Naive thymus-derived CD4-positive, alpha-beta T cell (primary cell): ENCODE results near the gene ATP6V1A. TPM values are rescaled to one million over a fixed set of nuclear protein-coding genes. Genes with fewer than 3 reads are reported as not detected.

Experiments
- ATAC-seq: fragments of 150-1000 bp; cut with Tn5 transposase; 2 replicates; pipeline ENCODE4 v1.10.0; 2021; ENCODE audit warnings: mild to moderate bottlenecking, moderate library complexity
- CTCF ChIA-PET: fragments of 350-600 bp; sonication (Branson Sonifier 250); formaldehyde crosslinking; loops from one replicate; lab custom pipeline; 2021; ENCODE audit warnings: antibody characterized with exemption; lab: Charles Lee
- POLR2A ChIA-PET: fragments of 350-600 bp; sonication (Branson Sonifier 250); formaldehyde crosslinking; loops from one replicate; lab custom pipeline; 2021; ENCODE audit warnings: antibody characterized with exemption, inconsistent platforms; lab: Charles Lee
- DNase-seq, 9 donors: peaks; one replicate each; pipeline versions ENCODE4 v3.0.0 to v3.0.0-alpha.2; 2020 to 2022; ENCODE audit warnings: mixed read lengths in 1 of 9
- H3K27ac ChIP-seq: one replicate; pipeline ENCODE4 v1.7.0; 2013; ENCODE audit warnings: mild to moderate bottlenecking, low read depth, low read length, moderate library complexity
- H3K27me3 ChIP-seq, 2 donors: one replicate each; pipeline ENCODE4 v1.7.0; 2013; ENCODE audit warnings: low read length in 2 of 2, mild to moderate bottlenecking in 2 of 2, moderate library complexity in 2 of 2; ENCODE audit not compliant: control insufficient read depth in 2 of 2, insufficient read depth in 2 of 2
- H3K36me3 ChIP-seq, 3 experiments: 1 replicate in 2 of 3; 2 replicates in 1 of 3; pipeline ENCODE4 v1.7.0; 2013; ENCODE audit warnings: low read length in 3 of 3, mild to moderate bottlenecking in 3 of 3, moderate library complexity in 1 of 3; ENCODE audit not compliant: insufficient read depth in 3 of 3, control insufficient read depth in 2 of 3
- H3K4me1 ChIP-seq, 2 donors: one replicate each; pipeline ENCODE4 v1.7.0; 2013; ENCODE audit warnings: low read length in 2 of 2, mild to moderate bottlenecking in 2 of 2, moderate library complexity in 1 of 2; ENCODE audit not compliant: control insufficient read depth in 2 of 2, insufficient read depth in 2 of 2
- H3K4me3 ChIP-seq: 2 replicates; pipeline ENCODE4 v1.7.0; 2013; ENCODE audit warnings: mild to moderate bottlenecking, low read length
- H3K9me3 ChIP-seq, 3 experiments: 1 replicate in 2 of 3; 2 replicates in 1 of 3; pipeline ENCODE4 v1.7.0; 2013; ENCODE audit warnings: low read length in 3 of 3; ENCODE audit not compliant: control insufficient read depth in 2 of 3
- H3K27ac Mint-ChIP-seq, 9 donors: one replicate each; pipeline ENCODE4 v1.8.0; 2020 to 2022; ENCODE audit warnings: mixed read lengths in 9 of 9, mild to moderate bottlenecking in 8 of 9, moderate library complexity in 5 of 9, inconsistent platforms in 2 of 9
- H3K27me3 Mint-ChIP-seq, 5 donors: one replicate each; pipeline ENCODE4 v1.8.0; 2021 to 2022; ENCODE audit warnings: mixed read lengths in 5 of 5, mild to moderate bottlenecking in 1 of 5
- H3K36me3 Mint-ChIP-seq, 5 donors: one replicate each; pipeline ENCODE4 v1.8.0; 2020 to 2022; ENCODE audit warnings: mixed read lengths in 5 of 5, mild to moderate bottlenecking in 3 of 5, inconsistent platforms in 1 of 5
- H3K4me1 Mint-ChIP-seq, 7 donors: one replicate each; pipeline ENCODE4 v1.8.0; 2020 to 2022; ENCODE audit warnings: mixed read lengths in 7 of 7, mild to moderate bottlenecking in 3 of 7, inconsistent platforms in 1 of 7
- H3K4me3 Mint-ChIP-seq, 10 donors: one replicate each; pipeline ENCODE4 v1.8.0; 2020 to 2022; ENCODE audit warnings: mild to moderate bottlenecking in 10 of 10, mixed read lengths in 10 of 10, moderate library complexity in 6 of 10, inconsistent platforms in 2 of 10
- H3K9me3 Mint-ChIP-seq, 11 donors: one replicate each; pipeline ENCODE4 v1.8.0; 2020 to 2022; ENCODE audit warnings: mixed read lengths in 11 of 11, mild to moderate bottlenecking in 4 of 11, inconsistent platforms in 1 of 11, moderate library complexity in 1 of 11
- intact Hi-C, 2 donors: fragments of 100-400 bp; cut with micrococcal nuclease; formaldehyde crosslinking; loops; one replicate each; pipeline ENCODE4 v1.15.1; 2023
- polyA plus RNA-seq, 2 donors: library from polyadenylated mRNA; unstranded; fragments of 300-500 nt; fragmentation: Illumina TruSeq; gene quantifications; one replicate each; pipeline ENCODE4 v1.2.3, GENCODE V29; 2021
- total RNA-seq, 6 experiments: library from RNA in 5 of 6; stranded (reverse) in 5 of 6; gene quantifications; 1 replicate in 5 of 6; 2 replicates in 1 of 6; pipeline ENCODE4 v1.2.3 and lab custom pipeline; 2021 to 2026

The ATP6V1A gene
- total and polyA plus RNA-seq, 7 experiments from 2014 or later = 11.9 to 44.8 (median 29.0) TPM

DNA sequence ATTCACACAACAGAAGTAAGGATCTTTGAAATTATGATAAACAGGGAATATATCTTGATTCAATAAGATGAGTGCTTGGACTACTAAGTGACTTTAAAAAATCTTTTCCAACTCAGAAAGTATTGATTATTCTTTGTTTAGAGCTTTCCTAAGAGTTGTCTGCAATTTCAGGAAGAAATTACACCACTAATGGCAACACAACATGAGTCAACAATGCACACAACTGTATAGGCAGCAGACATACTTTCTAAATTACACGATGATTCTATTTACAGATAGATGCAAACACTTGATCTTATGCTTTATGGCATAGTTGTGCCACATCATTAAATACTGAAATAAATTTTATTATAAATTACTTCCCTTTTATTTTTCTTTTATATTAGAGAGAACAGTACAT, 5.2 kb upstream of the ATP6V1A start:
- CTCF ChIA-PET = interaction anchor here (0.6 to 1.4 kb wide), 5 partner anchors 14 to 172 kb away, joined by 3 to 5 read pairs (median 4); partner anchors contain the start of gene GRAMD1C
- Histone ChIP-seq H3K27me3 (no peaks in the 10 kb centered on the region), H3K9me3 (no peaks in the 10 kb centered on the region), H3K4me1 (peaks cover 21 to 37% of the 10 kb centered on the region in 2 donors), H3K36me3 (no peaks in the 10 kb centered on the region), H3K27ac (no peak overlapping the region), H3K4me3 (no peak overlapping the region)
- H3K9me3 Mint-ChIP-seq = peaks cover 0 to 4% (median 0%) of the 10 kb centered on the region in 11 donors
- intact Hi-C loops = loop anchor here (10.0 kb wide), 3 partner anchors 137 to 1067 kb away; a partner anchor contains a TSS
- H3K27me3 Mint-ChIP-seq = no peaks in the 10 kb centered on the region
- no peak for DNase-seq
- POLR2A ChIA-PET = interaction anchor here (1.3 kb wide), 1 partner anchor 46 kb away, joined by 4 read pairs; the partner anchor contains the start of gene USF3
- H3K4me1 Mint-ChIP-seq = peaks cover 26 to 77% (median 70%) of the 10 kb centered on the region in 7 donors
- no peak for ATAC-seq
- peaks cover 0 to 7% (median 0%) of the 10 kb centered on the region in 5 donors for H3K36me3 Mint-ChIP-seq
- H3K27ac Mint-ChIP-seq = peak overlapping the region in 2 of 9 donors; percentile 3 to 4
- H3K4me3 Mint-ChIP-seq = peak overlapping the region in 4 of 10 donors; percentile 19 to 43 (median 40)

DNA sequence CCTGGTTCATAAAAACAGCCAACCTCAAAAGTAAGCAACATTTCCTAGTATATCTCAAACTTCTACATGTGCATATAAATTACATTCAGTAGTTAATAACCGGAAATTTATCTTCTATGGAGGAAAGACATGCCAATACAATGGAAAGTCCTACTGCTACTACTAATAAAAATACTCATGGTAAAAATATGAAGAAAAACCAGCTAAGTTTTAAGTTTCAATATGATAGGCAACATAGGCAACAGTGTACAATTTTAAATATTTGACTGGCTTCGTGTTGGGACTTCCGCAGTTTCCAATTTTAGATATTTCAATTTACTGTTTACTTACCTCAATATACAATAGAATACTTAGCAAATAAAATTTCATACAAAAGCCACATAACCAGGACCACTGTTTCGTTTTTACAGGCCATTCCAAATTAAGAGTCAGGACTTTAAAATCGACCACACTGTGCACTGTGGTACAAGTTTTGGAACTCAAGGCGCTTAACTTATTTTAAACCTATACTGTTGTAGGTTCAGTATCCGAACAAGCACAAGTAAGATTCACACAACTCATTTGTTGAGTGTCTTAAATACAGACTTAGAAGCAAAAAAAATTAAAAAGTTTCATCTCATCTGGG, 3.7 kb upstream of the ATP6V1A start:
- ATAC-seq = no peak

DNA sequence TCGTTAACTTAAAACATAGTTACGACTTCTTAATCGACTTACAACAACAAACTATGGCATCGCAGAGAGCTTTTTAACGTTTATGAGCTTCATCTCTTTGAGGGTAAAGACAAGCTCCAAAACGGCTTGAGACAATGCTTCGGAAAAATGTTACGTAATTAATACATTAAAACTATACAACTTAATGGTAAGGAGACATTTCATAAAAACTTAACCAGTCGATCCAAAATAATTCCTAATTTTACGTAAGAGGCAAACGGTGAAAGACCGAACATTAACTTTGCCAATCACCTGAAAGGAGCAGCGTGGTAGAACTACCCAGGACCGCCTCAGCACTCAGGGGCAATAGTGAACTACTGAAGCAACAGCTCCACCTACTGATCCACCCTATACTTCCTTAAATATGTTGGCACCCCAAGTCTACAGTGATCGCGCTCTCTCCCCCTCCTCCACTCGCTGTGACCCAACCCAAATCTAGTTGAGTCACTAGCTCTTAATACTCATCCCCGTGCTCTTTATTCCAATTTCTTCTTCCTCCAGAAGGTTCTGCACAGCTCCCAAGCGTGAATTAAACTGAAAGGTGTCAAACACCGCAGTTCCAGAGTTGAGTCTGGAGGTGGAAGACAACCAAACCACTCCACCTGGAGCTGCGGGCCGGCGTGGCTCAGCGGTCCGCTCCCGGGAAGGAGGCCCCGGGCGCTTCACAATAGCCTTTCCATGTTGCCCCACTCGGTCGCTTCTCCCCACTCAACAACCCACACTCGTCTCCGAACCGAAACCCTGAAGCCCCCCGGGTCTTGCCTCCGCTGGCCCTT, 1.7 kb upstream of the ATP6V1A start:
- POLR2A ChIA-PET = interaction anchor here (0.9 to 3.7 kb wide), 10 partner anchors 10 to 1401 kb away, joined by 3 to 69 read pairs (median 8); partner anchors contain the start of genes SPICE1, USF3 and ZBTB20
- Histone ChIP-seq H3K27ac (peak overlapping the region; percentile 99), H3K4me3 (peak overlapping the region; percentile 90), H3K4me1 (peaks cover 25 to 46% of the 10 kb centered on the region in 2 donors), H3K9me3 (no peaks in the 10 kb centered on the region), H3K27me3 (no peaks in the 10 kb centered on the region), H3K36me3 (no peaks in the 10 kb centered on the region)
- ATAC-seq (peak; percentile 81), DNase-seq (peak; percentile 39 to 89 (median 83))
- intact Hi-C loops = loop anchor here (1.0 to 10.0 kb wide), 16 partner anchors 9 to 1914 kb away; partner anchors contain the start of gene GRAMD1C (in 2 of the 2)
- Mint-ChIP-seq H3K36me3 (peaks cover 0 to 11% (median 3%) of the 10 kb centered on the region in 5 donors), H3K4me3 (peak overlapping the region; percentile 92 to 100 (median 96)), H3K27ac (peak overlapping the region; percentile 96 to 100 (median 100)), H3K27me3 (no peaks in the 10 kb centered on the region), H3K9me3 (peaks cover 0 to 6% (median 0%) of the 10 kb centered on the region in 11 donors), H3K4me1 (peaks cover 47 to 83% (median 71%) of the 10 kb centered on the region in 7 donors)
- CTCF ChIA-PET = interaction anchor here (0.7 to 3.0 kb wide), 17 partner anchors 10 to 1422 kb away, joined by 3 to 33 read pairs (median 3); no protein-coding TSS in a partner anchor

More for the DNA sequence above, 3.7 kb upstream of the ATP6V1A start:
- peak overlapping the region in 2 of 9 donors; percentile 100 for H3K27ac Mint-ChIP-seq
- H3K4me3 ChIP-seq = peak overlapping the region; percentile 13
- H3K4me1 ChIP-seq = peaks cover 24 to 43% of the 10 kb centered on the region in 2 donors
- ChIA-PET POLR2A (no interaction called here), CTCF (interaction anchor here (0.9 kb wide), 1 partner anchor 250 kb away, joined by 4 read pairs; no protein-coding TSS in a partner anchor)
- H3K27me3 ChIP-seq = no peaks in the 10 kb centered on the region
- no peak overlapping the region for H3K27ac ChIP-seq
- peak overlapping the region in 9 of 10 donors; percentile 23 to 100 (median 96) for H3K4me3 Mint-ChIP-seq
- H3K36me3 Mint-ChIP-seq = peaks cover 0 to 7% (median 1%) of the 10 kb centered on the region in 5 donors
- peaks cover 0 to 6% (median 0%) of the 10 kb centered on the region in 11 donors for H3K9me3 Mint-ChIP-seq
- peaks cover 33 to 75% (median 66%) of the 10 kb centered on the region in 7 donors for H3K4me1 Mint-ChIP-seq
- H3K27me3 Mint-ChIP-seq = no peaks in the 10 kb centered on the region
- DNase-seq = no peak
- H3K36me3 ChIP-seq = no peaks in the 10 kb centered on the region
- intact Hi-C loops = loop anchor here (10.0 kb wide), 3 partner anchors 138 to 1068 kb away; a partner anchor contains a TSS
- no peaks in the 10 kb centered on the region for H3K9me3 ChIP-seq

DNA sequence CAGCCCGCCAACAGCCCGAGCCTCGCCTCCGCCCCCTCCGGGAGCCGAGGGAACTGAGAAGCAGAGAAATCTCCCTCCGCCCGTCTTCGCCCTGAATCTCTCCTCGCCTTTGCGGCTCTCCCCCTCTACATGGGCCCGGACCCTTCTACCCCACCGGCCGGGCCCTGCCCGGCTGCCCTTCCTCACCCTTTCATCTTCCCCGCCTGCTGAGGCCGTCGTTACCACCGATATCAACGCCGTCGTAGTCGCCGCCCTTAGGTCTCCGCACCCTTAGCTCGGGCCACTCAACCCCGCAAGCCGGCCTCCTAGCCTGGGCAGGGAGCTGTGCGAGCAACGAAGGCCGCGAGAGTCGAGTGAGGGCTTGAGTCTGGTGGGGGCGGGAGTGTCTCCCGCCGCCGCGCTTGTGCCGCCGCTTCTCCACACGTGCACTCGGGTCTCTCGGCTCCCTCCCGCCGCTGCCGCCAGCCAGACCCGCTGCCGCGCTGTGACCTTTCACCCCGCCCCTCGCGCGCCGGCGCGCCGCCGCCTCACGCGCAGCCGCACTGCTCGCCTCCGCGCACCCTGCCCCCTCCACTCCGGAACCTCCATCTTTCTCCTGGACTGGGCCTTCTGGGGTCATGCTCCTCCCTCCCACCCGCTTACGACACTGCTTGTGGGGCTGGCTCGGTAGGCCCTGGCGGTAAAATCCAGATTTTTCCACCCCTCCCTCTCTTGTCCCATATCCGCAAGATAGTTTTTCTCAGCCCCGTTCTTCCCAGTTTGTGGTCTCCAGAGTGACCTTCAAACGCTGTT, 883 bp upstream of the ATP6V1A start, which contains the start of gene NAA50:
TSS of gene NAA50 (minus strand) at position 494 of the 792 bp plus-strand sequence. CDS start at position 194, 300 bp downstream.
- CTCF ChIA-PET = interaction anchor here (0.7 to 3.0 kb wide), 15 partner anchors 11 to 1423 kb away, joined by 3 to 33 read pairs (median 4); no protein-coding TSS in a partner anchor
- DNase-seq = peak; percentile 81 to 94 (median 89)
- Mint-ChIP-seq H3K36me3 (peaks cover 0 to 9% (median 3%) of the 10 kb centered on the region in 5 donors), H3K9me3 (peaks cover 0 to 6% (median 0%) of the 10 kb centered on the region in 11 donors), H3K27me3 (no peaks in the 10 kb centered on the region), H3K27ac (peak within 1 kb of the TSS; percentile 98 to 100 (median 100)), H3K4me3 (peak within 1 kb of the TSS; percentile 92 to 100 (median 96)), H3K4me1 (peaks cover 45 to 80% (median 72%) of the 10 kb centered on the region in 7 donors)
- intact Hi-C loops = loop anchor here (1.0 to 10.0 kb wide), 23 partner anchors 10 to 1913 kb away; partner anchors contain the start of genes CCDC191 (in 2 of the 2), GRAMD1C (in 2 of the 2), QTRT2 (in 2 of the 2) and SIDT1 (in 2 of the 2)
- Histone ChIP-seq H3K27ac (peak within 1 kb of the TSS; percentile 99), H3K4me1 (peaks cover 25 to 39% of the 10 kb centered on the region in 2 donors), H3K36me3 (no peaks in the 10 kb centered on the region), H3K27me3 (no peaks in the 10 kb centered on the region), H3K4me3 (peak within 1 kb of the TSS; percentile 90), H3K9me3 (no peaks in the 10 kb centered on the region)
- ATAC-seq = peak; percentile 84
- POLR2A ChIA-PET = interaction anchor here (0.6 to 3.7 kb wide), 17 partner anchors 11 to 1400 kb away, joined by 3 to 69 read pairs (median 4); partner anchors contain the start of genes SPICE1, USF3 and ZBTB20

DNA sequence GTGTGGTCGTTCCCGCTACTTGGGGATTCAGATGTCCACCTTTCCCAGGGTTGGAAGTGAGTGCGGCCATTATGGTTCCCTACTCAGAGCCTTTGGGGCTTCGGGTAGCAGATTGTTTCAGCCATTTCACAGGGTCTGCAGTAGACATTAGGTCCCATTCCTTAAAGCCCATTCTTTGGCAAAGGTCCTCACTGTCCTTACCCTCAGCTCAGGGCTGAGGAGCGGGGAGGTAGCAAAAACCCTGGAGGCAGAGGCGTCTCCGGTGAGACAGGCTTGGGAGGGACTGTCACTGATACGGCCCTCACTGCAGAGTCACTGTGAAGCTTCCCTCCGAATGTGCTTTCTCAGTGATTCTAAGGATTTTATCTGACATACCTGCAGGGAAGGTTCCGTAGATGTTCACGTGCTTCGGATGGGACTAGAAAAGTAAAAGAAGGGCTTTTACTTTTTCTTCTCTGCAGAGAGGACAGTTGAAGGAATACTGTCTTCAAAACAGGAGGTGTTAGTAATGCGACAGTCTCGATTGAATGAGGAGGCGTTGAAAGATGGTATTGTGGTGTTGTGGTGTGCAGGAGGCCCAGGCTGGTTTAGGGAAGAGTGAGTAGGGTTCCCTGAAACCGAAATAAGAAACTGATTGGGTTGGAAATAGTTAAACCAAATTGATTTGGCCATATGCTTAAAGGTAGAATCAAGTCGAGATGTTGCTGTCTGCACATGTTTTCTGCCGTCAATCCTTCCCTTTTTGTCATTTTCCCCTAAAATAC, 630 bp downstream of the ATP6V1A start:
- Histone ChIP-seq H3K4me3 (peak overlapping the region; percentile 90), H3K36me3 (no peaks in the 10 kb centered on the region), H3K4me1 (peaks cover 25 to 28% of the 10 kb centered on the region in 2 donors), H3K27ac (peak overlapping the region; percentile 99), H3K9me3 (no peaks in the 10 kb centered on the region), H3K27me3 (no peaks in the 10 kb centered on the region)
- H3K9me3 Mint-ChIP-seq = peaks cover 0 to 6% (median 0%) of the 10 kb centered on the region in 11 donors
- H3K4me3 Mint-ChIP-seq = peak overlapping the region; percentile 92 to 100 (median 96)
- ChIA-PET CTCF (interaction anchor here (0.5 to 3.0 kb wide), 3 partner anchors 48 to 285 kb away, joined by 3 to 15 read pairs (median 4); no protein-coding TSS in a partner anchor), POLR2A (interaction anchor here (0.7 to 3.7 kb wide), 14 partner anchors 12 to 1399 kb away, joined by 3 to 69 read pairs (median 3); partner anchors contain the start of genes GTPBP8, SPICE1, USF3 and ZBTB20)
- peak in 6 of 9 donors; percentile 5 to 51 (median 16) for DNase-seq
- peaks cover 0 to 5% (median 3%) of the 10 kb centered on the region in 5 donors for H3K36me3 Mint-ChIP-seq
- H3K27me3 Mint-ChIP-seq = no peaks in the 10 kb centered on the region
- H3K27ac Mint-ChIP-seq = peak overlapping the region; percentile 98 to 100 (median 100)
- intact Hi-C loops = loop anchor here (1.0 to 10.0 kb wide), 8 partner anchors 35 to 1620 kb away; a partner anchor contains a TSS
- ATAC-seq = no peak
- peaks cover 38 to 65% (median 58%) of the 10 kb centered on the region in 7 donors for H3K4me1 Mint-ChIP-seq
